Adipocyte (in vitro differentiated cells): ENCODE data around the gene REC114.
"Not testable (repeated sequence)": the region's sequence is repeated elsewhere in the genome, so short reads cannot be mapped to it uniquely, and the experiment has no call there.

Experiments
- DNase-seq: peaks from one replicate; pipeline ENCODE4 v3.0.0-alpha.2; 2015; ENCODE audit warnings: low read depth
- H3K27me3 ChIP-seq: replicated peaks from 2 replicates; pipeline ENCODE4 v1.7.0; 2013; ENCODE audit warnings: mild to moderate bottlenecking, low read length, moderate library complexity; ENCODE audit not compliant: control insufficient read depth, insufficient read depth
- H3K36me3 ChIP-seq: 2 replicates; pipeline ENCODE4 v1.7.0; 2013; ENCODE audit warnings: low read length, mild to moderate bottlenecking, moderate library complexity; ENCODE audit not compliant: control insufficient read depth, insufficient read depth, severe bottlenecking
- H3K4me1 ChIP-seq: 2 replicates; pipeline ENCODE4 v1.7.0; 2013; ENCODE audit warnings: mild to moderate bottlenecking, low read length, moderate library complexity; ENCODE audit not compliant: control insufficient read depth, insufficient read depth
- H3K4me3 ChIP-seq: 2 replicates; pipeline ENCODE4 v1.7.0; 2013; ENCODE audit warnings: mild to moderate bottlenecking, low read length, moderate library complexity
- H3K9ac ChIP-seq: 2 replicates; pipeline ENCODE4 v1.7.0; 2013; ENCODE audit warnings: mild to moderate bottlenecking, low read length, moderate library complexity
- H3K9me3 ChIP-seq: 2 replicates; pipeline ENCODE4 v1.7.0; 2013; ENCODE audit warnings: mild to moderate bottlenecking, low read length, moderate library complexity; ENCODE audit not compliant: control insufficient read depth

The REC114 gene

DNA sequence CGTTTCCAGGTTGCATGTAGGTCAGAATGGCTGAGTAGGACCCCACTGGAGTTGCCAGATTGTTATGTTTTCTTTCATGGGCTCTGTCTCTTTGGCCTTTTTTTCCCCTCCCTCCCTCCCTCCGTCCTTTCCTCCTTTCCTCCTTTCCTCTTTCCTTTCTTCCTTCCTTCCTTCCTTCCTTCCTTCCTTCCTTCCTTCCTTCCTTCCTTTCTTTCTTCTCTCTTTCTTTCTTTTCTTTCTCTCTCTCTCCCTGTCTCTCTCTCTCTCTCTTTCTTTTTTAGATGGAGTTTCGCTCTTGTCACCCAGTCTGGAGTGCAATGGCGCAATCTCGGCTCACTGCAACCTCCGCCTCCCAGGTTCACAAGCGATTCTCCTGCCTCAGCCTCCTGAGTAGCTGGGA lies 11.6 kb upstream of the REC114 start:
- H3K4me1 ChIP-seq, H3K9ac ChIP-seq, H3K4me3 ChIP-seq, DNase-seq, H3K9me3 ChIP-seq, H3K36me3 ChIP-seq: not testable (repeated sequence)
- H3K27me3 ChIP-seq: peaks cover 29% of the 10 kb centered on the region

GRCh38 chr15:73433873-73434272 lies 9.1 kb upstream of the REC114 start:
- H3K4me1 ChIP-seq: no peaks in the 10 kb centered on the region
- no peak overlapping the region for H3K9ac ChIP-seq
- H3K4me3 ChIP-seq: no peak overlapping the region
- H3K36me3 ChIP-seq: no peaks in the 10 kb centered on the region
- peaks cover 46% of the 10 kb centered on the region for H3K27me3 ChIP-seq
- DNase-seq: no peak
- no peaks in the 10 kb centered on the region for H3K9me3 ChIP-seq

GRCh38 chr15:73436613-73437012 lies 6.4 kb upstream of the REC114 start:
- peaks cover 57% of the 10 kb centered on the region for H3K27me3 ChIP-seq
- no peaks in the 10 kb centered on the region for H3K36me3 ChIP-seq

DNA sequence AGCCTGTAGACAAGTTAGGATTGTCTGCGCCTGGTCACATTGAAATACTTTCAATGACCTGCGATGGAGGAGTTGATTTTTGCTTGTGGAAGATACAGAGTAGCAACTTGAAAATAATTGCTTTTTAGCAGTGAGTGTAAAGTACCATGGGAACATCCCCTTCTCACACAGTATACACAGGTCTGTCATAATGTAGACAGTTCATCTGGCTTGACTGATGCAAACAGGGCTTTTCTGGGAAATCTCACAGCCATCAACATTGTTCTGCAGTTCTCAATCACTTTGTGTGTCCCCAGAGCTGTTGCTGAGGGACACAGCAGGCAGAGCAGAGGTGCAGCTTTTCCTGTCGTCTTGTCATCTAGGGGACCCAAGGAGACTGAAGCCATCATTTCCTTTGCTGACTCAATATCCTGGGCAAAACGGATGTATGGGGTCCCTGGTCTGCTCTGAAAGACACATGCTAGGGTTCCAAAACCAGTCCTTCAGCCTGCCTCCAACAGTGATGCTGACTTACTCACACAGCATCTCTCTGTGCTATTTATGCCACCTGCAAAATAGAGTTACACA lies 5.3 kb upstream of the REC114 start:
- Histone ChIP-seq H3K36me3 (no peaks in the 10 kb centered on the region), H3K9ac (no peak overlapping the region), H3K4me3 (no peak overlapping the region), H3K27me3 (peaks cover 65% of the 10 kb centered on the region), H3K9me3 (no peaks in the 10 kb centered on the region), H3K4me1 (no peaks in the 10 kb centered on the region)
- no peak for DNase-seq

More at GRCh38 chr15:73436613-73437012, 6.4 kb upstream of the REC114 start:
- no peak overlapping the region for H3K9ac ChIP-seq
- no peaks in the 10 kb centered on the region for H3K4me1 ChIP-seq
- no peak for DNase-seq
- H3K9me3 ChIP-seq: no peaks in the 10 kb centered on the region
- H3K4me3 ChIP-seq: no peak overlapping the region

- no peak for DNase-seq
- Histone ChIP-seq H3K9me3 (no peaks in the 10 kb centered on the region), H3K4me3 (no peak overlapping the region), H3K9ac (no peak overlapping the region), H3K36me3 (no peaks in the 10 kb centered on the region), H3K27me3 (peaks cover 73% of the 10 kb centered on the region), H3K4me1 (no peaks in the 10 kb centered on the region)
These were observed 4.3 kb upstream of the REC114 start for GRCh38 chr15:73438651-73439050.

DNA sequence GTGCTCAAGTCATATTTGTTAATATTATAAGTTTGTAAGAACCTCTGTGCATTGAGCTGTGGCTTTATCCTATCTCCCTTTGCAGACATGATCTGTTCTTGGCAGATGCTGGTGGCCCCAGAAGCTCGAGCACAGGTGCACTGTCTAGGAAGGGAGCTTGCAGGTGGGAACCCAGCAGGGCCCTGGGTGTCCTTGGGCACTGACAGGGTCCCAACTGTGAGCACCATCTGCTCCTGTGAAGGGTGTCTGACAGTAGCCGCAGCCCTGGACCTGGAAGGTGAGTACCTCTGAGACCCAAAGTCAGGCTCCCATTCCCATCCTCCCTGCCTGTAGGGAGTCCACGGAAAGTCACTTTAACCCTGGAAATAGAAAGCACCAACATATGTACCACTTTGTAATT lies 2.4 kb upstream of the REC114 start:
- DNase-seq: no peak
- Histone ChIP-seq H3K9me3 (peaks cover 10% of the 10 kb centered on the region), H3K27me3 (peaks cover 75% of the 10 kb centered on the region), H3K9ac (no peak overlapping the region), H3K4me1 (no peaks in the 10 kb centered on the region), H3K36me3 (no peaks in the 10 kb centered on the region), H3K4me3 (no peak overlapping the region)

GRCh38 chr15:73442421-73442820 lies 543 bp upstream of the REC114 start:
- Histone ChIP-seq H3K4me3 (no peak overlapping the region), H3K36me3 (no peaks in the 10 kb centered on the region), H3K27me3 (peaks cover 64% of the 10 kb centered on the region), H3K9ac (no peak overlapping the region), H3K4me1 (no peaks in the 10 kb centered on the region), H3K9me3 (peaks cover 10% of the 10 kb centered on the region)
- DNase-seq: no peak

- Histone ChIP-seq H3K27me3 (peaks cover 22% of the 10 kb centered on the region), H3K9me3 (peaks cover 18% of the 10 kb centered on the region)
- H3K4me3 ChIP-seq, H3K36me3 ChIP-seq, H3K4me1 ChIP-seq, H3K9ac ChIP-seq, DNase-seq: not testable (repeated sequence)
These were observed 4.5 kb downstream of the REC114 start for GRCh38 chr15:73447471-73447870.

GRCh38 chr15:73448158-73448758 lies 5.3 kb downstream of the REC114 start:
- not testable (repeated sequence) for H3K9ac ChIP-seq, H3K4me1 ChIP-seq, H3K36me3 ChIP-seq, H3K4me3 ChIP-seq, DNase-seq
- Histone ChIP-seq H3K9me3 (peaks cover 18% of the 10 kb centered on the region), H3K27me3 (peaks cover 15% of the 10 kb centered on the region)

DNA sequence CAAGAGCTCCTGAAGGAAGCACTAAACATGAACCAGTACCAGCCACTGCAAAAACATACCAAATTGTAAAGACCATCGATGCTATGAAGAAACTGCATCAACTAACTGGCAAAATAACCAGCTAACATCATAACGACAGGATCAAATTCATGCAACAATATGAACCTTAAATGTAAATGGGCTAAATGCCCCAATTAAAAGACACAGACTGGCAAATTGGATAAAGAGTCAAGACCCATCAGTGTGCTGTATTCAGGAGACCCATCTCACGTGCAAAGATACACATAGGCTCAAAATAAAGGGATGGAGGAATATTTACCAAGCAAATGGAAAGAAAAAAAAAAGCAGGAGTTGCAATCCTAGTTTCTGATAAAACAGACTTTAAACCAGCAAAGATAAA lies 7.0 kb downstream of the REC114 start:
- H3K36me3 ChIP-seq, H3K4me3 ChIP-seq, DNase-seq, H3K4me1 ChIP-seq, H3K9ac ChIP-seq: not testable (repeated sequence)
- peaks cover 13% of the 10 kb centered on the region for H3K9me3 ChIP-seq
- peaks cover 18% of the 10 kb centered on the region for H3K27me3 ChIP-seq

- Histone ChIP-seq H3K4me3 (no peak overlapping the region), H3K9ac (no peak overlapping the region), H3K27me3 (peaks cover 7% of the 10 kb centered on the region), H3K36me3 (no peaks in the 10 kb centered on the region), H3K9me3 (peaks cover 11% of the 10 kb centered on the region), H3K4me1 (no peaks in the 10 kb centered on the region)
- no peak for DNase-seq
These were observed 11.1 kb downstream of the REC114 start for GRCh38 chr15:73454096-73454495.

- Histone ChIP-seq H3K36me3 (no peaks in the 10 kb centered on the region), H3K4me1 (no peaks in the 10 kb centered on the region), H3K27me3 (peaks cover 10% of the 10 kb centered on the region), H3K9ac (no peak overlapping the region), H3K4me3 (no peak overlapping the region), H3K9me3 (peaks cover 8% of the 10 kb centered on the region)
- DNase-seq: no peak
These were observed 12.9 kb downstream of the REC114 start for GRCh38 chr15:73455876-73456275.
